Karpas-422 (cell line): Measurements from ENCODE around the gene ARL4A. TPM values are rescaled to one million over a fixed set of nuclear protein-coding genes. Genes with fewer than 3 reads are reported as not detected.
"Not testable (repeated sequence)": the region's sequence is repeated elsewhere in the genome, so short reads cannot be mapped to it uniquely, and the experiment has no call there.

ENCODE experiments used
- DNase-seq: peaks from one replicate; pipeline ENCODE4 v3.0.0-alpha.2; 2015
- H2AFZ ChIP-seq: fragments of 200-600 bp; sonication (generic); 2 replicates; pipeline ENCODE4 v1.6.1; 2014; ENCODE audit warnings: antibody characterized with exemption, low read length, mixed read lengths
- H3K27ac ChIP-seq: fragments of 200-600 bp; sonication (generic); 2 replicates; pipeline ENCODE4 v1.5.1; 2014; ENCODE audit warnings: mild to moderate bottlenecking, low read length, moderate library complexity
- H3K27me3 ChIP-seq: fragments of 200-600 bp; sonication (generic); 2 replicates; pipeline ENCODE4 v1.6.1; 2014; ENCODE audit warnings: low read length, mixed read lengths
- H3K36me3 ChIP-seq: fragments of 200-600 bp; sonication (generic); 2 replicates; pipeline ENCODE4 v1.6.1; 2014; ENCODE audit warnings: low read length, mixed read lengths; ENCODE audit not compliant: insufficient read depth
- H3K4me1 ChIP-seq: fragments of 200-600 bp; sonication (generic); 2 replicates; pipeline ENCODE4 v1.6.1; 2014; ENCODE audit warnings: mild to moderate bottlenecking, low read length, mixed read lengths
- H3K4me2 ChIP-seq: fragments of 200-600 bp; sonication (generic); 2 replicates; pipeline ENCODE4 v1.6.1; 2014; ENCODE audit warnings: low read length, low read depth, mild to moderate bottlenecking; ENCODE audit not compliant: poor library complexity, severe bottlenecking
- H3K4me3 ChIP-seq: fragments of 200-600 bp; sonication (generic); 2 replicates; pipeline ENCODE4 v1.5.1; 2014; ENCODE audit warnings: mild to moderate bottlenecking, antibody characterized with exemption, low read length, mixed read lengths
- H3K79me2 ChIP-seq: fragments of 200-600 bp; sonication (generic); 2 replicates; pipeline ENCODE4 v1.6.1; 2014; ENCODE audit warnings: mild to moderate bottlenecking, low read length, mixed read lengths
- H3K9ac ChIP-seq: fragments of 200-600 bp; sonication (generic); 2 replicates; pipeline ENCODE4 v1.6.0; 2014; ENCODE audit warnings: low read length
- H3K9me2 ChIP-seq: fragments of 200-600 bp; sonication (generic), shearing (Covaris generic); replicated peaks from 2 replicates; pipeline ENCODE4 v1.6.0; 2014; ENCODE audit warnings: mild to moderate bottlenecking, low read length, moderate library complexity; ENCODE audit not compliant: insufficient read depth
- H3K9me3 ChIP-seq: fragments of 300-700, 200-600 bp; sonication (generic); 2 replicates; pipeline ENCODE4 v1.6.1; 2014; ENCODE audit warnings: low read length, mixed read lengths
- H4K20me1 ChIP-seq: fragments of 200-600 bp; sonication (generic); 2 replicates; pipeline ENCODE4 v1.6.1; 2014; ENCODE audit warnings: mild to moderate bottlenecking, antibody characterized with exemption, low read length, low read depth; ENCODE audit not compliant: insufficient read depth
- total RNA-seq: library from RNA; depleted of rRNA; stranded (reverse); fragments of >200 nt; shearing (Covaris generic); gene quantifications from 2 replicates; pipeline ENCODE4 v1.2.3, GENCODE V29; 2014; ENCODE audit warnings: low replicate concordance

Gene ARL4A
- total RNA-seq, 1 experiment from 2014 or later, result not detected

DNA sequence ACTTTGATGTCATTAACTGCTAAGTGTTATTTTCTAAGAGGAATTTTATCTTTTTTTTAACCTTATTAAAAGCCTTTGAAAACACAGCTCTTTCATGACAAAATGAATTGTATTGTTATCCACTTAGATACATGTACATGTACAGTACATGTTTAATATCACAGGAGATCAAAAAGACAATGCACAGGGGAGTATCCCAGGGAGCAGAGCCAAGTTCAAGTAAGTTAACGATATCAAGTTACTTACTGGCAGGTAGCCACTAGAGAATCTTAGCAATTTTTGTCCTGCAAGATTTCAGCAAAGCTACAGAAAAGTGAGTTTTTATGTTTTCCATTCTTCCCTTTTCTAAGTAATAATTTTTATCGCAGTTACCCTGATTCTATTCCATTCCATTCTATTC lies 33.9 kb upstream of the ARL4A start:
- Histone ChIP-seq H3K4me2 (no peak overlapping the region), H3K4me1 (no peaks in the 10 kb centered on the region), H2AFZ (no peak overlapping the region), H3K9me3 (no peaks in the 10 kb centered on the region), H3K9ac (no peak overlapping the region), H3K9me2 (no peaks in the 10 kb centered on the region), H4K20me1 (no peaks in the 10 kb centered on the region), H3K79me2 (no peaks in the 10 kb centered on the region), H3K27me3 (no peaks in the 10 kb centered on the region; the same call in 1 of the 2 replicates), H3K4me3 (no peak overlapping the region), H3K36me3 (no peaks in the 10 kb centered on the region), H3K27ac (no peak overlapping the region)
- DNase-seq, result no peak

GRCh38 chr7:12655161-12655560 lies 32.3 kb upstream of the ARL4A start:
- no peaks in the 10 kb centered on the region for H3K79me2 ChIP-seq
- H3K36me3 ChIP-seq, result no peaks in the 10 kb centered on the region
- no peak overlapping the region for H3K27ac ChIP-seq
- H3K4me3 ChIP-seq, result no peak overlapping the region
- H3K9me2 ChIP-seq, result no peaks in the 10 kb centered on the region
- no peak overlapping the region for H3K9ac ChIP-seq
- no peaks in the 10 kb centered on the region; the same call in 1 of the 2 replicates for H3K27me3 ChIP-seq
- H3K4me1 ChIP-seq, result no peaks in the 10 kb centered on the region
- H3K4me2 ChIP-seq, result no peak overlapping the region
- H2AFZ ChIP-seq, result no peak overlapping the region
- H4K20me1 ChIP-seq, result no peaks in the 10 kb centered on the region
- no peaks in the 10 kb centered on the region for H3K9me3 ChIP-seq
- no peak for DNase-seq

- not testable (repeated sequence) for H3K9me3 ChIP-seq, H3K9ac ChIP-seq, H3K27me3 ChIP-seq, H3K79me2 ChIP-seq, H3K36me3 ChIP-seq, H2AFZ ChIP-seq, H3K4me2 ChIP-seq, H3K9me2 ChIP-seq, H3K4me3 ChIP-seq, H3K27ac ChIP-seq, H3K4me1 ChIP-seq, DNase-seq, H4K20me1 ChIP-seq
Measured at GRCh38 chr7:12660423-12660822, 27.0 kb upstream of the ARL4A start.

DNA sequence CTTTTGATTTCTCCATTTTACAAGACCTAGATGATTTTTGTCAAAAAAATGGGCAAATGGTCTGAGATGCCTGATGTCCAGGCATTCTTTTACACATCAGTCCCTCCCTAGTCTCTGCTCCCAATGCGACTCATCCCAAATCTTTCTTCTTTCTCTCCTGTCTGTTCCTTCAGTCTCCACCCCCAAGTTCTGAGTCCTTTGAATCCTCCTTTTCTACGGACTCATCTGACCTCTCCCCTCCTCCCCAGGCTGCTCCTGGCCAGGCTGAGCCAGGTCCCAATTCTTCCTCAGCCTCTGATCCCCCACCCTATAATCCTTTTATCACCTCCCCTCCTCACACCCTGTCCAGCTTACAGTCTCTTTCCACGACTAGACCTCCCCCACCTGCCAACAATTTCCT lies 26.4 kb upstream of the ARL4A start:
- H3K9me3 ChIP-seq, H2AFZ ChIP-seq, H3K4me2 ChIP-seq, H3K27ac ChIP-seq, H3K4me3 ChIP-seq, H3K79me2 ChIP-seq, H3K4me1 ChIP-seq, H4K20me1 ChIP-seq, H3K9ac ChIP-seq, DNase-seq, H3K9me2 ChIP-seq, H3K27me3 ChIP-seq, H3K36me3 ChIP-seq: not testable (repeated sequence)

- H3K79me2 ChIP-seq, result no peaks in the 10 kb centered on the region
- H3K27me3 ChIP-seq, result no peaks in the 10 kb centered on the region
- no peak overlapping the region for H3K4me2 ChIP-seq
- no peak overlapping the region for H3K9ac ChIP-seq
- no peaks in the 10 kb centered on the region for H3K9me3 ChIP-seq
- H3K27ac ChIP-seq, result no peak overlapping the region
- no peaks in the 10 kb centered on the region for H3K36me3 ChIP-seq
- no peak for DNase-seq
- no peak overlapping the region for H3K4me3 ChIP-seq
- no peaks in the 10 kb centered on the region for H4K20me1 ChIP-seq
- no peaks in the 10 kb centered on the region for H3K4me1 ChIP-seq
- H3K9me2 ChIP-seq, result no peaks in the 10 kb centered on the region
- no peak overlapping the region for H2AFZ ChIP-seq
Measured at GRCh38 chr7:12661581-12661980, 25.9 kb upstream of the ARL4A start.

DNA sequence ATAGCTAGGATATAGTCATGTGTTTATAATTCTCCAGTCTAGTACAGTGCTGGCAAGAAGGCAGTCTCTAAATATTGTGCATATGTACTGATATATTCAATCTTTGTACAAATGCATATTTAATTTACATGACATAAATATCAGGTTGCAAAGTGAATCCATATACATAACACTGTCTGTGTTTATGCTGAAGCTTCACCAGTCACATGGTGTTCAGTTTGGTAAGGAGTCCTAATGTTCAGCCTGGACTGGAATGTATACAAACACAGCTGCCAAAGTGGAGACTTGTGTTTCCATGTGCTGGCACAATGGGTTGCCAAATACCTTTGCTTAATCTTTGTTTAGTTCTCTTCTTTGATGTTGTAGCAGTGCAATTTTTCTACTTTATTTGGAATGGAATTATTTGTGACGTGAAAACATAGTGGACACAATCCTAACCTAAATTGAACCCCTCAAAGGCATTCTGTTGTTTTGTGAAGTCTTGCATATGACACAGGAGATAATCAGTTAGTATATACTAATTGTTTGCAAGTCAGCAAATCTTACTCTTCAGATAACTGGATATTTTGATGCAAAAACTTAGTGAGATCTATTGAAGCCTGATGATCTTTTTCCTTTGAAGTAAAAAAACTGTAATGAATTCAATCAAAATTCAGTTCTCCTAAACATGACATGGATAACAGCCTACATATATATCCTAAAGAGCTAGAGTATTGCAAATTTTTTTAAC lies 17.3 kb upstream of the ARL4A start:
- H3K9me2 ChIP-seq, result no peaks in the 10 kb centered on the region
- H3K4me3 ChIP-seq, result no peak overlapping the region
- no peaks in the 10 kb centered on the region for H3K79me2 ChIP-seq
- no peak overlapping the region for H3K9ac ChIP-seq
- H3K4me2 ChIP-seq, result no peak overlapping the region
- no peaks in the 10 kb centered on the region for H3K36me3 ChIP-seq
- no peak overlapping the region for H3K27ac ChIP-seq
- no peak overlapping the region for H2AFZ ChIP-seq
- no peaks in the 10 kb centered on the region for H4K20me1 ChIP-seq
- no peaks in the 10 kb centered on the region for H3K9me3 ChIP-seq
- no peaks in the 10 kb centered on the region for H3K27me3 ChIP-seq
- no peak for DNase-seq
- H3K4me1 ChIP-seq, result peaks cover 5% of the 10 kb centered on the region; the same call in 1 of the 2 replicates

DNA sequence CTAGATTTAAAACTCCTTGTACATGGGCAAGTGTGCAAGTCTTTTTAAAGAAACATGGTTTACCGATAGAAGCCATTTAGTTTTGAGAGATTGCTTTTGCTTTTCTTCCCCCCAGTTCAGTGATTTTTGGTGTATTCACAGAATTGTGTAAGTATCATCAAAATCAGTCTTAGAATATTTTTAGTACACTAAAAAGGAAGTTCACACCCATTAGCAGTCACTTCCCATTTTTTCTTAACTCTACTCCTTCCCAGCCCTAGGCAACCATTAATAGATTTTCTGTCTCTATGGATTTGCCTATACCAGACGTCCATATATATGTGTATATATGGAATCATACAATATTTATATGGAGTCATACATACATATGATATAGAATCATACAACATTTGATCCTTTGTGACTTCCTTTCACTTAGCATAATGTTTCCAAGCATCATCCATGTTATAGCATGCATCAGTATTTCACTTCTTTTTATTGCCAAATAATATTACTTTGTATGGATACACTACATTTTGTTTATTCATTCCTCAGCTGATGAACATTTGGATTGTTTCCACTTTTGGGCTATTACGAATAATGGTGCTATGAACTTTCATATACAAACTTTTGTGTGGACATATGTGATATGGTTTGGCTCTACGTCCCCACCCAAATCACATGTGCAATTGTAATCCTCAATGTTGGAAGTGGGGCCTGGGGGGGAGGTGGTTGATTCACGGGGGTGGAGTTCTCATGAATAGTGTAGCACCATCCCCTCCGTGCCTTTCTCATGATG lies 16.5 kb upstream of the ARL4A start:
- H3K9me3 ChIP-seq, result no peaks in the 10 kb centered on the region
- no peaks in the 10 kb centered on the region for H3K27me3 ChIP-seq
- DNase-seq, result no peak
- peaks cover 5% of the 10 kb centered on the region; the same call in 1 of the 2 replicates for H3K4me1 ChIP-seq
- H3K27ac ChIP-seq, result no peak overlapping the region
- no peak overlapping the region for H3K4me3 ChIP-seq
- H3K79me2 ChIP-seq, result no peaks in the 10 kb centered on the region
- H3K36me3 ChIP-seq, result no peaks in the 10 kb centered on the region
- no peaks in the 10 kb centered on the region for H3K9me2 ChIP-seq
- no peak overlapping the region for H2AFZ ChIP-seq
- no peak overlapping the region for H3K9ac ChIP-seq
- H4K20me1 ChIP-seq, result no peaks in the 10 kb centered on the region
- no peak overlapping the region for H3K4me2 ChIP-seq

- H3K9ac ChIP-seq, H3K79me2 ChIP-seq, H3K4me2 ChIP-seq, H3K9me3 ChIP-seq, H4K20me1 ChIP-seq, H3K4me3 ChIP-seq, H2AFZ ChIP-seq, H3K27ac ChIP-seq, H3K27me3 ChIP-seq, DNase-seq, H3K4me1 ChIP-seq, H3K9me2 ChIP-seq, H3K36me3 ChIP-seq: not testable (repeated sequence)
Measured at GRCh38 chr7:12673436-12673835, 14.0 kb upstream of the ARL4A start.
